Vagina (tissue), 2 donors: ENCODE data around the gene POLR2A. TPM values are rescaled to one million over a fixed set of nuclear protein-coding genes. Genes with fewer than 3 reads are reported as not detected.

Experiments used
- DNase-seq, 2 donors: peaks; one replicate each; pipeline ENCODE4 v3.0.0-alpha.2; 2017; ENCODE audit errors: extremely low spot score in 2 of 2
- H3K27ac ChIP-seq: fragments of 200-600 bp; sonication (generic); one replicate; pipeline ENCODE4 v1.5.1; 2019
- H3K27me3 ChIP-seq: fragments of 200-600 bp; sonication (generic); one replicate; pipeline ENCODE4 v1.5.1; 2019
- H3K36me3 ChIP-seq, 2 donors: fragments of 200-600 bp; sonication (generic); one replicate each; pipeline ENCODE4 v1.5.1; 2017 to 2019
- H3K4me1 ChIP-seq: fragments of 200-600 bp; sonication (generic); one replicate; pipeline ENCODE4 v1.5.1; 2019
- H3K4me3 ChIP-seq, 2 donors: fragments of 200-600 bp; sonication (generic); 1 replicate in 1 of 2; 2 replicates in 1 of 2; pipeline ENCODE4 v1.5.1; 2016 to 2019
- H3K9me3 ChIP-seq: fragments of 200-600 bp; sonication (generic); one replicate; pipeline ENCODE4 v1.5.1; 2019
- POLR2A ChIP-seq, 2 donors: fragments of 450-650 bp; IDR thresholded peaks; one replicate each; pipeline ENCODE4 v1.6.1; 2017; ENCODE audit warnings: antibody characterized with exemption in 2 of 2, mild to moderate bottlenecking in 2 of 2, moderate library complexity in 2 of 2
- POLR2AphosphoS5 ChIP-seq, 2 donors: sonication (generic); formaldehyde crosslinking; IDR thresholded peaks; one replicate each; pipeline ENCODE4 v1.9.0; 2017; ENCODE audit warnings: antibody characterized with exemption in 2 of 2, mild to moderate bottlenecking in 2 of 2, low read depth in 1 of 2; ENCODE audit not compliant: insufficient read depth in 1 of 2
- intact Hi-C: fragments of 100-400 bp; cut with DNase I; formaldehyde crosslinking; loops from one replicate; pipeline ENCODE4 v1.15.1; 2023
- total RNA-seq: library from RNA; depleted of rRNA; stranded (reverse); fragments of >200 nt; gene quantifications from one replicate; pipeline ENCODE4 v1.2.3, GENCODE V29; 2016
- TF ChIP-seq, protein P1 (sequence below), 3 experiments: fragments of 450-650 bp in 2 of 3; fragments of 200-600 bp in 1 of 3; sonication (generic) in 1 of 3; IDR thresholded peaks; one replicate each; pipeline ENCODE4 v1.5.1; 2017 to 2019; ENCODE audit warnings: antibody characterized with exemption in 3 of 3, mild to moderate bottlenecking in 2 of 3, moderate library complexity in 2 of 3

POLR2A gene
- total RNA-seq, 1 donor from 2014 or later = 118 TPM

DNA sequence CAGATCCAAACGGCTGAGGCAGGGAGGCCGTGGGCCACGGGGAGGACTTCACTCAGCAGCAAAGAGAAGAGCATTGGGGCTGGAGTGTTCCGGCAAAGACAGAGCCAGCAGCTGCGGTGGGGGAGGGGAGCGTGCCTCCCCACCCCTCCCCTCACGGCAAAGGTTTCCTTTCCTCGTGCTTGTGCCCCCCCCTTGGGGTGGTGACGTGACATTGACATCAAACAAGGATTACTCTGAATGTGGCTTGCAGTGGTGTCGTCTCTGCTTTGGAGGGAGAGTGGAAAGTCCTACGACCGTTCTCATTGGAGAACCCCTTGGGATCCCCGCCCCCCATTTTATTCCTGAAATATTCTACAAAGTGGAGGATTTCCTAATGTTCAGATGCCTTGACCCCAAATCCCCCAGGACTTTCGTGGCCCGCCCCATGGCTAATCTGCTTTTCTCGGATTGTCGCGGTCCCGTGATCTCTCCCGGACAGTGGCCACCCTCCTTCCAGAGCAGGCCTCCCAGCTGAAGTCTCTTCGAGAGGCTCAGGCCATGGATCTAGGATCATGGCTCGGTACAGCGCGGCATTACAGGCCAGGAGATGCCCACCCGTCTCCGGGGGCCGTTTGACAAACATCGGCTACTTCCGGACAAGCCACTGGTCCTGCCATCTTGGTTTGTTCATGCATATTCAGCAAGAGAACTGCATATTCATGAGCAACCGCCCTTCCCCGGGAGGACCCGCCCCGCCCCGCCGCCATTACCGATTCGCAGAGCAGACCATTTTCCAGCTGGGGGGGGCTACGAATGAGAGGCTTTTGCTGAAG, 705 bp upstream of the POLR2A start:
- TF ChIP-seq POLR2AphosphoS5 (IDR thresholded peaks at IDR 0.05; ENCODE audit: insufficient read depth in 1 of 2, low read depth in 1 of 2) = peak; percentile 45 to 86
- TF ChIP-seq POLR2A (IDR thresholded peaks at IDR 0.05) = peak in 1 of 2 donors; percentile 60
- TF ChIP-seq, protein P1, sequence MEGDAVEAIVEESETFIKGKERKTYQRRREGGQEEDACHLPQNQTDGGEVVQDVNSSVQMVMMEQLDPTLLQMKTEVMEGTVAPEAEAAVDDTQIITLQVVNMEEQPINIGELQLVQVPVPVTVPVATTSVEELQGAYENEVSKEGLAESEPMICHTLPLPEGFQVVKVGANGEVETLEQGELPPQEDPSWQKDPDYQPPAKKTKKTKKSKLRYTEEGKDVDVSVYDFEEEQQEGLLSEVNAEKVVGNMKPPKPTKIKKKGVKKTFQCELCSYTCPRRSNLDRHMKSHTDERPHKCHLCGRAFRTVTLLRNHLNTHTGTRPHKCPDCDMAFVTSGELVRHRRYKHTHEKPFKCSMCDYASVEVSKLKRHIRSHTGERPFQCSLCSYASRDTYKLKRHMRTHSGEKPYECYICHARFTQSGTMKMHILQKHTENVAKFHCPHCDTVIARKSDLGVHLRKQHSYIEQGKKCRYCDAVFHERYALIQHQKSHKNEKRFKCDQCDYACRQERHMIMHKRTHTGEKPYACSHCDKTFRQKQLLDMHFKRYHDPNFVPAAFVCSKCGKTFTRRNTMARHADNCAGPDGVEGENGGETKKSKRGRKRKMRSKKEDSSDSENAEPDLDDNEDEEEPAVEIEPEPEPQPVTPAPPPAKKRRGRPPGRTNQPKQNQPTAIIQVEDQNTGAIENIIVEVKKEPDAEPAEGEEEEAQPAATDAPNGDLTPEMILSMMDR (IDR thresholded peaks at IDR 0.05) = no peak
- Histone ChIP-seq H3K4me1 (peaks cover 66% of the 10 kb centered on the region), H3K36me3 (no peaks in the 10 kb centered on the region), H3K9me3 (no peaks in the 10 kb centered on the region), H3K4me3 (peak overlapping the region; percentile 53 to 64), H3K27ac (peak overlapping the region; percentile 100), H3K27me3 (no peaks in the 10 kb centered on the region)
- intact Hi-C loops = loop anchor here (2.0 to 5.0 kb wide), 2 partner anchors 45 to 131 kb away; partner anchors contain the start of genes FGF11 and KCTD11
- peak in 1 of 2 donors; percentile 99 for DNase-seq

DNA sequence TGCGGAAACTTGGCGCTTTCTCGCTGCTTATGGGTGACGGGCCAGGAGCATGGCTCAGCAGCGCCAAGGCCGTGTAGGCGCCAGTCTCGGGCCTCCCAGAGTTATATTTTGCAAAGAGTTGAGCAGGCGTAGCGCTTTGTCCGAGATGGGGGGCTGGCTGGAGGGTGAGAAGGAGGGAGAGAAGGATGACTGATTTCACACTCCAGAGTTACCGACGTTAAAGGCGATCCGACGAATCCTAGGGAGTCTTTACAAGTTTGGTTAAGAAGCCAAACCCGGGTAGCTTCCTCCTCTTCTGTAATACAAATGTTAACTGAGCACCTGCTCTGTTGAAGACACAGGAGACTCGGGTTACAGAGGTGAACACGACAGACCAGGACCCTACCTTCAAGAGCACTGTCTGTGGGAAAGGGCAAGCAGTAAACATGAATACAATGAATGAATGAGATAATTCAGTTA, 782 bp downstream of the POLR2A start:
- no peaks in the 10 kb centered on the region for H3K36me3 ChIP-seq

DNA sequence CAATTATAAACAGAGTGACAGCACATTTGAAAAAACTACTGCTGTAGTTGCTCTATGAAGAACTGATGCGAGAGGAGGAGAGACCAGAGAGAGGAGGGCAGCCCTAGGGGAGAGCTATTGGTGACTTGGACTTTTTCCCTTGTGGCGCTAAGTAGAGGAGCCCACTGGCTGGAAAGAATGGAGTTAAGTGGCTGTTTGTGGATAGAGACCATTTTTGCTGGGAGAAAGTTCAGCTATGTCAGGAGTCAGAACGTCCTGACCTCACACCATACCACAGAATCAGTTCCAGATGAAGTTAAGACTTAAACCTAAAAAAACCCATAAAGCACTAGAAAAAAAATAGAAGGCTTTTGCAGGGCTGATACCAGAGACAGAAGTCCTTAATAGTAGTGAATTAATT, 2.0 kb downstream of the POLR2A start:
- peak in 1 of 2 donors; percentile 20 for TF ChIP-seq POLR2AphosphoS5 (IDR thresholded peaks at IDR 0.05; ENCODE audit: insufficient read depth in 1 of 2, low read depth in 1 of 2)
- TF ChIP-seq, protein P1 (IDR thresholded peaks at IDR 0.05) = no peak
- intact Hi-C loops = loop anchor here (5.0 kb wide), 1 partner anchor 94 kb away; the partner anchor contains the start of gene PLSCR3
- H3K27ac ChIP-seq = peak overlapping the region; percentile 100
- no peak for DNase-seq
- H3K36me3 ChIP-seq = no peaks in the 10 kb centered on the region
- no peaks in the 10 kb centered on the region for H3K27me3 ChIP-seq
- H3K9me3 ChIP-seq = no peaks in the 10 kb centered on the region
- peaks cover 80% of the 10 kb centered on the region for H3K4me1 ChIP-seq
- peak overlapping the region; percentile 53 to 64 for H3K4me3 ChIP-seq

More for the DNA sequence above, 782 bp downstream of the POLR2A start:
- TF ChIP-seq, protein P1 (IDR thresholded peaks at IDR 0.05) = peak in 1 of 3 experiments; percentile 23
- TF ChIP-seq POLR2AphosphoS5 (IDR thresholded peaks at IDR 0.05; ENCODE audit: insufficient read depth in 1 of 2, low read depth in 1 of 2) = no peak
- H3K4me3 ChIP-seq = peak overlapping the region; percentile 53 to 64
- H3K27ac ChIP-seq = peak overlapping the region; percentile 100
- H3K4me1 ChIP-seq = peaks cover 78% of the 10 kb centered on the region
- intact Hi-C loops = loop anchor here (2.0 to 5.0 kb wide), 3 partner anchors 46 to 133 kb away; partner anchors contain the start of genes FGF11, KCTD11 and PLSCR3
- no peaks in the 10 kb centered on the region for H3K9me3 ChIP-seq
- no peak for DNase-seq
- no peaks in the 10 kb centered on the region for H3K27me3 ChIP-seq

DNA sequence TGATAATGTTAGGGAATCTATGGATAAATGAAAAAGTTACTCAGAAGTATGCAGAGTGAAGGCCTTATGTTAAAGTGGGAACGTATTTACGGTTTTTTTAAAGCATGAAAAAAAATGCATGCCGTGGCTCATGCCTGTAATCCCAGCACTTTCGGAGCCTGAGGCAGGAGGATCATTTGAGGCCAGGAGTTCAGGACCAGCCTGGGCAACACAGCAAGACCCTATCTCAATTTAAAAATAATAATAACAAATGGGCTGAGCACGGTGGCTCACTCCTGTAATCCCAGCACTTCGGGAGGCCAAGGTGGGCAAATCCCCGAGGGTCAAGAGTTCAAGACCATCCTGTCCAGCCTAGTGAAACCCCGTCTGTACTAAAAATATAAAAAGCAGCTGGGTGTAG, 6.0 kb downstream of the POLR2A start:
- H3K4me3 ChIP-seq = no peak overlapping the region
- no peak for DNase-seq
- H3K36me3 ChIP-seq = peaks cover 0 to 3% of the 10 kb centered on the region in 2 donors
- no peak overlapping the region for H3K27ac ChIP-seq
- no peaks in the 10 kb centered on the region for H3K9me3 ChIP-seq
- no peaks in the 10 kb centered on the region for H3K27me3 ChIP-seq
- peaks cover 88% of the 10 kb centered on the region for H3K4me1 ChIP-seq
- intact Hi-C loops = no loop called here
- TF ChIP-seq POLR2A (IDR thresholded peaks at IDR 0.05) = no peak
- no peak for TF ChIP-seq POLR2AphosphoS5 (IDR thresholded peaks at IDR 0.05; ENCODE audit: insufficient read depth in 1 of 2, low read depth in 1 of 2)
- TF ChIP-seq, protein P1 (IDR thresholded peaks at IDR 0.05) = no peak

DNA sequence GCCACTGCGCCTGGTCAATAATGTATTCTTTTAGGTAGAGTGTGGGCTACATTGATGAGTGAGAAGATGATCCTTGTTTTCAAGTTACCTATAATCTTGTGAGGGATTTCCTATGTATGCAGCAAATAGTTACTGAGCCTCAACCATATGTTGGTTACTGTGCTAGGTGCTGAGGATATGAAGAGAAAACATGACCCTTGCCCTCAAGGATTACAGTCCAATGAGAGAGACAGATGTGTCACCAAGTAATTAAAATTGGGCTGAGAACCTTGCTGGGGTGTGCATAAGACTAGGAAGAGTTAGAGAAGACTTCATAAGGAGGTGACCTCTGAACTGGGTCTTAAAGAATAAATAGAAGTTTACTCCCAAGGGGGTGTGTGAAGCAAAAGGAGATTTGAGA, 7.4 kb downstream of the POLR2A start:
- TF ChIP-seq, protein P1 (IDR thresholded peaks at IDR 0.05) = no peak
- Histone ChIP-seq H3K4me1 (peaks cover 80% of the 10 kb centered on the region), H3K9me3 (no peaks in the 10 kb centered on the region), H3K27me3 (no peaks in the 10 kb centered on the region), H3K4me3 (no peak overlapping the region), H3K36me3 (peaks cover 0 to 12% of the 10 kb centered on the region in 2 donors), H3K27ac (no peak overlapping the region)
- no peak for DNase-seq
- intact Hi-C loops = no loop called here
